Neural cell (in vitro differentiated cells): ENCODE results near the gene GNAL. TPM values are rescaled to one million over a fixed set of nuclear protein-coding genes. Genes with fewer than 3 reads are reported as not detected.

ENCODE experiments used
- H2AFZ ChIP-seq: fragments of 200-600, 300-800 bp; sonication (generic), shearing (Covaris generic); 2 replicates; pipeline ENCODE4 v1.6.0; 2014; ENCODE audit warnings: low read depth, mild to moderate bottlenecking, antibody characterized with exemption, low read length, moderate library complexity
- H3F3A ChIP-seq: fragments of 200-600 bp; shearing (Covaris generic); 2 replicates; pipeline ENCODE4 v1.6.1; 2016; ENCODE audit warnings: mild to moderate bottlenecking, moderate library complexity, mixed read lengths, antibody characterized with exemption, low read length; ENCODE audit not compliant: insufficient read depth, poor library complexity, severe bottlenecking
- H3K27ac ChIP-seq: fragments of 200-600, 300-800 bp; sonication (generic), shearing (Covaris generic); 2 replicates; pipeline ENCODE4 v1.5.1; 2014; ENCODE audit warnings: mild to moderate bottlenecking, low read length, moderate library complexity
- H3K27me3 ChIP-seq: fragments of 300-800, 200-600 bp; sonication (generic), shearing (Covaris generic); 2 replicates; pipeline ENCODE4 v1.6.0; 2014; ENCODE audit warnings: mild to moderate bottlenecking, low read depth, low read length, moderate library complexity; ENCODE audit not compliant: insufficient read depth
- H3K36me3 ChIP-seq: fragments of 300-800, 200-600 bp; sonication (generic), shearing (Covaris generic); 2 replicates; pipeline ENCODE4 v1.5.1; 2014; ENCODE audit warnings: mild to moderate bottlenecking, antibody characterized with exemption, low read length, moderate library complexity; ENCODE audit not compliant: insufficient read depth
- H3K4me2 ChIP-seq: fragments of 300-800, 200-600 bp; sonication (generic), shearing (Covaris generic); 2 replicates; pipeline ENCODE4 v1.6.0; 2014; ENCODE audit warnings: mild to moderate bottlenecking, low read length
- H3K4me3 ChIP-seq: fragments of 300-800, 200-600 bp; sonication (generic), shearing (Covaris generic); 2 replicates; pipeline ENCODE4 v1.5.1; 2014; ENCODE audit warnings: mild to moderate bottlenecking, low read length, moderate library complexity
- H3K79me2 ChIP-seq: fragments of 200-600 bp; shearing (Covaris generic); replicated peaks from 2 replicates; pipeline ENCODE4 v1.6.0; 2014; ENCODE audit warnings: mild to moderate bottlenecking, low read length, moderate library complexity; ENCODE audit not compliant: insufficient read depth
- H3K9ac ChIP-seq: fragments of 300-800, 200-600 bp; sonication (generic), shearing (Covaris generic); 2 replicates; pipeline ENCODE4 v1.6.1; 2016; ENCODE audit warnings: mild to moderate bottlenecking, low read length, mixed read lengths
- H3K9me2 ChIP-seq: fragments of 200-600 bp; shearing (Covaris generic); 2 replicates; pipeline ENCODE4 v1.6.1; 2016; ENCODE audit warnings: mild to moderate bottlenecking, low read length, mixed read lengths; ENCODE audit not compliant: insufficient read depth
- H3K9me3 ChIP-seq: fragments of 200-600, 300-800 bp; sonication (generic), shearing (Covaris generic); 2 replicates; pipeline ENCODE4 v1.6.1; 2016; ENCODE audit warnings: mild to moderate bottlenecking, mixed run types, low read length, moderate library complexity, mixed read lengths
- H4K20me1 ChIP-seq: fragments of 200-600 bp; shearing (Covaris generic); 2 replicates; pipeline ENCODE4 v1.6.1; 2016; ENCODE audit warnings: mild to moderate bottlenecking, mixed run types; ENCODE audit not compliant: insufficient read depth
- CTCF ChIP-seq: fragments of 450-650 bp; IDR thresholded peaks from 2 replicates; pipeline ENCODE4 v1.5.1; 2014; ENCODE audit warnings: antibody characterized with exemption, mild to moderate bottlenecking, moderate library complexity; ENCODE audit not compliant: poor library complexity, severe bottlenecking
- EP300 ChIP-seq: fragments of 450-650 bp; conservative IDR thresholded peaks from 2 replicates; pipeline ENCODE4 v1.6.1; 2014; ENCODE audit warnings: antibody characterized with exemption, mild to moderate bottlenecking, moderate library complexity; ENCODE audit not compliant: poor library complexity, severe bottlenecking
- EZH2 ChIP-seq: fragments of 200-600, 300-800 bp; shearing (Covaris generic), sonication (generic); IDR thresholded peaks from 2 replicates; pipeline ENCODE4 v1.6.1; 2014; ENCODE audit warnings: antibody characterized with exemption, low read length, borderline replicate concordance, mild to moderate bottlenecking; ENCODE audit not compliant: insufficient read depth, poor library complexity, severe bottlenecking
- MXI1 ChIP-seq: fragments of 450-650 bp; conservative IDR thresholded peaks from 2 replicates; pipeline ENCODE4 v1.6.1; 2014; ENCODE audit warnings: antibody characterized with exemption, mild to moderate bottlenecking; ENCODE audit not compliant: poor library complexity, severe bottlenecking
- POLR2AphosphoS5 ChIP-seq: IDR thresholded peaks from 2 replicates; pipeline ENCODE4 v1.6.1; 2012
- RAD21 ChIP-seq: fragments of 450-650 bp; conservative IDR thresholded peaks from 2 replicates; pipeline ENCODE4 v1.6.1; 2014; ENCODE audit warnings: antibody characterized with exemption, mild to moderate bottlenecking, moderate library complexity
- REST ChIP-seq: IDR thresholded peaks from 2 replicates; pipeline ENCODE4 v1.6.1; 2012; ENCODE audit warnings: borderline replicate concordance
- SMC3 ChIP-seq: fragments of 450-650 bp; conservative IDR thresholded peaks from 2 replicates; pipeline ENCODE4 v1.6.1; 2014; ENCODE audit warnings: antibody characterized with exemption, mild to moderate bottlenecking, moderate library complexity; ENCODE audit not compliant: poor library complexity
- TAF1 ChIP-seq: IDR thresholded peaks from 2 replicates; pipeline ENCODE4 v1.6.1; 2012; ENCODE audit warnings: low read depth
- polyA plus RNA-seq: library from polyadenylated mRNA; depleted of rRNA; stranded (reverse); fragments of >200 nt; gene quantifications from 2 replicates; pipeline ENCODE4 v1.2.3, GENCODE V29; 2014

GNAL gene
- polyA plus RNA-seq, 1 donor from 2014 or later: 16.7 TPM

GRCh38 chr18:11663439-11664029, 25.5 kb upstream of the GNAL start:
- Histone ChIP-seq H3K27me3 (no peaks in the 10 kb centered on the region), H2AFZ (no peak overlapping the region), H3K79me2 (no peaks in the 10 kb centered on the region), H4K20me1 (no peaks in the 10 kb centered on the region), H3K27ac (no peak overlapping the region), H3K9me3 (no peaks in the 10 kb centered on the region), H3K9me2 (no peaks in the 10 kb centered on the region), H3K4me2 (no peak overlapping the region), H3K9ac (no peak overlapping the region), H3K4me3 (no peak overlapping the region), H3F3A (no peaks in the 10 kb centered on the region), H3K36me3 (no peaks in the 10 kb centered on the region)
- TF ChIP-seq CTCF (no peak), MXI1 (no peak), REST (no peak), POLR2AphosphoS5 (no peak), EZH2 (no peak), RAD21 (no peak), TAF1 (no peak), SMC3 (no peak), EP300 (no peak)

- Histone ChIP-seq H3K9me3 (no peaks in the 10 kb centered on the region), H3K36me3 (no peaks in the 10 kb centered on the region), H3K4me2 (no peak overlapping the region), H4K20me1 (no peaks in the 10 kb centered on the region), H3K27me3 (no peaks in the 10 kb centered on the region), H3K27ac (no peak overlapping the region), H3K4me3 (no peak overlapping the region), H3F3A (no peaks in the 10 kb centered on the region), H3K9ac (no peak overlapping the region), H2AFZ (no peak overlapping the region), H3K79me2 (no peaks in the 10 kb centered on the region), H3K9me2 (no peaks in the 10 kb centered on the region)
- TF ChIP-seq EP300 (no peak), POLR2AphosphoS5 (no peak), TAF1 (no peak), EZH2 (no peak), CTCF (no peak)
These were observed 24.8 kb upstream of the GNAL start for GRCh38 chr18:11664286-11664685.
